ENCODE measurements around the gene PHKG1.
"Not testable (repeated sequence)": the region's sequence is repeated elsewhere in the genome, so short reads cannot be mapped to it uniquely, and the experiment has no call there.

Gene PHKG1

GRCh38 chr7:56081626-56082340 is 11.0 kb downstream of the PHKG1 start:
- DNase-seq = no peak

- not testable (repeated sequence) for DNase-seq
Measured at GRCh38 chr7:56080726-56081435, 11.9 kb downstream of the PHKG1 start.

GRCh38 chr7:56079450-56080185 is 13.1 kb downstream of the PHKG1 start:
- peak; percentile 26 for DNase-seq

- no peak for DNase-seq
Measured at GRCh38 chr7:56078196-56078595, 14.6 kb downstream of the PHKG1 start.

GRCh38 chr7:56077681-56078080 is 15.1 kb downstream of the PHKG1 start:
- no peak for DNase-seq

GRCh38 chr7:56074371-56074791 is 18.4 kb downstream of the PHKG1 start:
- DNase-seq = peak; percentile 96

GRCh38 chr7:56066376-56066775 is 26.4 kb downstream of the PHKG1 start:
- DNase-seq = not testable (repeated sequence)

GRCh38 chr7:56063882-56064625 is 28.7 kb downstream of the PHKG1 start, which contains the start of gene SUMF2:
SUMF2 (plus strand) TSS chr7:56064286; CDS start chr7:56064312, 26 bp downstream.
- peak; percentile 97 for DNase-seq

- no peak for DNase-seq
Measured at GRCh38 chr7:56063500-56063881, 29.3 kb downstream of the PHKG1 start.

- no peak for DNase-seq
Measured at GRCh38 chr7:56062382-56062781, 30.4 kb downstream of the PHKG1 start.

- DNase-seq = no peak
Measured at GRCh38 chr7:56053993-56054392, 38.8 kb downstream of the PHKG1 start.

GRCh38 chr7:56053379-56053778 is 39.4 kb downstream of the PHKG1 start:
- DNase-seq = no peak

- DNase-seq = peak; percentile 99
Measured at GRCh38 chr7:56051339-56052191, 41.2 kb downstream of the PHKG1 start, which contains the start of the genes CCT6A and PSPH. CCT6A (plus strand) TSS chr7:56051765; CDS start chr7:56051849, 84 bp downstream. PSPH (minus strand) TSS chr7:56051444; CDS start chr7:56021212, 30,232 bp downstream.

- no peak for DNase-seq
Measured at GRCh38 chr7:56051053-56051338, 41.8 kb downstream of the PHKG1 start.

- DNase-seq = not testable (repeated sequence)
Measured at GRCh38 chr7:56048763-56049162, 44.0 kb downstream of the PHKG1 start.

GRCh38 chr7:56048245-56048644 is 44.5 kb downstream of the PHKG1 start:
- no peak for DNase-seq

GRCh38 chr7:56047446-56048116 is 45.2 kb downstream of the PHKG1 start:
- DNase-seq = not testable (repeated sequence)

- no peak for DNase-seq
Measured at GRCh38 chr7:56046721-56047445, 45.9 kb downstream of the PHKG1 start.

- DNase-seq = not testable (repeated sequence)
Measured at GRCh38 chr7:56045758-56046157, 47.0 kb downstream of the PHKG1 start.

- DNase-seq = no peak
Measured at GRCh38 chr7:56040730-56041129, 52.0 kb downstream of the PHKG1 start.

All from eye (tissue), 1 donor.